Measurements from ENCODE around the gene HSPBAP1. TPM values are rescaled to one million over a fixed set of nuclear protein-coding genes. Genes with fewer than 3 reads are reported as not detected.
"Not testable (repeated sequence)": the region's sequence is repeated elsewhere in the genome, so short reads cannot be mapped to it uniquely, and the experiment has no call there.

HSPBAP1 gene
- total RNA-seq, 1 experiment from 2014 or later, result 13.1 TPM

DNA sequence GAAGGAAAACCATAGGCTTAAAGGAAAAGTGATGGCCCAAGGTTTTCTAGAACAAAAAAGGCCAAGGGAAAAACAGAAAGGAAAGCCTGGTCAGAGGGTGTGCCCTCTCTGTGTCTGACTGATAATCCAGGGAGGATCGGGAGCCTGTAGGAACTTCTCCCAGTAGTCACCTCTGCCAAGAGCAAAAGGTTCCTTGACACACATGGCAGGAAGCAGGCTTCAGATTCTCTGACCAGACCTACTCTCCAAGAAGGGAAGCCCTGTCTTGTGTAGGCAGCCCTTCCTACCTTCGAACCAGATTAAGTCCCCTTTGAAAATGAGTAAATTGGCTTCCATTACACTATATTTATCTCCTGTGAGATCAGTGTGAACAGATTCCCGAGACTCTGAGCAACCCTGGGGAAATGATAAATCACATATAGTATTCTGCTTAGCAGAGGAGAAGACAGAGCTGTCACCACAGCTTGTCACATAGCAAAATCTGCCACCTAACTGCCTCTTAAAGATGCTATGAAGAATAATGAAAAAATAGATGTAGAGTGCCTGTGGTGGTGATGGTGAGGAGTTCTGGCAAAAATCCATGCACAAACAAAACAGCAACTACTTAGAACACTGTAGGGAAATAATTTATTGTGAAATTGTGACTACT, 74.2 kb downstream of the HSPBAP1 start:
- DNase-seq, result no peak
- Mint-ChIP-seq H3K9me3 (ENCODE audit: unreplicated experiment) (no peaks in the 10 kb centered on the region), H3K4me3 (ENCODE audit: unreplicated experiment) (no peak overlapping the region), H3K36me3 (ENCODE audit: insufficient read depth, unreplicated experiment) (peaks cover 15% of the 10 kb centered on the region), H3K27me3 (ENCODE audit: insufficient read depth, unreplicated experiment) (no peaks in the 10 kb centered on the region), H3K27ac (ENCODE audit: unreplicated experiment) (no peak overlapping the region), H3K4me1 (ENCODE audit: low read depth, unreplicated experiment) (peaks cover 8% of the 10 kb centered on the region)
- no TSS peak for BruUV-seq (replicated peaks)
- no peaks in the 10 kb centered on the region for H3K27me3 ChIP-seq (replicated peaks; ENCODE audit: control insufficient read depth, insufficient read depth, low read length)
- peaks cover 12% of the 10 kb centered on the region for H3K4me1 ChIP-seq
- ChIA-PET CTCF (no interaction called here), POLR2A (no interaction called here)
- H3K36me3 ChIP-seq (ENCODE audit: control insufficient read depth, insufficient read depth, low read length), result peaks cover 2% of the 10 kb centered on the region; the same call in 1 of the 2 replicates
- TF ChIP-seq, protein P1, sequence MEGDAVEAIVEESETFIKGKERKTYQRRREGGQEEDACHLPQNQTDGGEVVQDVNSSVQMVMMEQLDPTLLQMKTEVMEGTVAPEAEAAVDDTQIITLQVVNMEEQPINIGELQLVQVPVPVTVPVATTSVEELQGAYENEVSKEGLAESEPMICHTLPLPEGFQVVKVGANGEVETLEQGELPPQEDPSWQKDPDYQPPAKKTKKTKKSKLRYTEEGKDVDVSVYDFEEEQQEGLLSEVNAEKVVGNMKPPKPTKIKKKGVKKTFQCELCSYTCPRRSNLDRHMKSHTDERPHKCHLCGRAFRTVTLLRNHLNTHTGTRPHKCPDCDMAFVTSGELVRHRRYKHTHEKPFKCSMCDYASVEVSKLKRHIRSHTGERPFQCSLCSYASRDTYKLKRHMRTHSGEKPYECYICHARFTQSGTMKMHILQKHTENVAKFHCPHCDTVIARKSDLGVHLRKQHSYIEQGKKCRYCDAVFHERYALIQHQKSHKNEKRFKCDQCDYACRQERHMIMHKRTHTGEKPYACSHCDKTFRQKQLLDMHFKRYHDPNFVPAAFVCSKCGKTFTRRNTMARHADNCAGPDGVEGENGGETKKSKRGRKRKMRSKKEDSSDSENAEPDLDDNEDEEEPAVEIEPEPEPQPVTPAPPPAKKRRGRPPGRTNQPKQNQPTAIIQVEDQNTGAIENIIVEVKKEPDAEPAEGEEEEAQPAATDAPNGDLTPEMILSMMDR (IDR thresholded peaks at IDR 0.05; ENCODE audit: insufficient read depth in 1 of 2, low read depth in 1 of 2, low read length in 1 of 2, severe bottlenecking in 1 of 2, unreplicated experiment in 1 of 2), result no peak
- intact Hi-C loops (cut with micrococcal nuclease; ENCODE audit: unreplicated experiment), result no loop called here
- no peaks in the 10 kb centered on the region for H3K9me3 ChIP-seq
- H3K4me3 ChIP-seq (ENCODE audit: low read depth, low read length), result no peak overlapping the region

DNA sequence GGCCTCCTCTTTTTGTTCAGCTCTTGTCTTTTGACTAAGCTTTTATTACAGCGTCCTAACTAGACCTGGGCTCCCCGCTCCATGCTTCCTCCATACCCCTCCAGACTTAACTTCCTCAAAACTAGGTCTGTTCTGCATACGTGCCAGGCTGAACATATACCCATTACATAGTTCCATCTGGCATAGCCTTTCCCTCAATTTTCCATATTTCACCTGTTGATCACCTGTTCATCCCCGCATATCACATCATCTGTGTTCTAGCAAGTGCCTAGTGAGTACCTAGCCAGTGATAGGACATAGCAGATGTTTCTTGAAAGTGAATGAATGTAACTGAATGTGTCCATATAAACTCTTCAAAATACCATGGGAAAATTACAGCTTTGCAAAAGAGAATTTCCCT, 77.0 kb downstream of the HSPBAP1 start:
- POLR2A ChIA-PET, result no interaction called here
- no TSS peak for BruUV-seq (replicated peaks)
- Mint-ChIP-seq H3K27ac (ENCODE audit: unreplicated experiment) (no peak overlapping the region), H3K4me1 (ENCODE audit: low read depth, unreplicated experiment) (peaks cover 8% of the 10 kb centered on the region), H3K36me3 (ENCODE audit: insufficient read depth, unreplicated experiment) (peaks cover 15% of the 10 kb centered on the region), H3K27me3 (ENCODE audit: insufficient read depth, unreplicated experiment) (no peaks in the 10 kb centered on the region), H3K4me3 (ENCODE audit: unreplicated experiment) (no peak overlapping the region), H3K9me3 (ENCODE audit: unreplicated experiment) (no peaks in the 10 kb centered on the region)
- intact Hi-C loops (cut with micrococcal nuclease; ENCODE audit: unreplicated experiment), result no loop called here
- no peak for DNase-seq
- CTCF ChIA-PET, result no interaction called here
- Histone ChIP-seq H3K4me1 (peaks cover 12% of the 10 kb centered on the region), H3K4me3 (ENCODE audit: low read depth, low read length) (no peak overlapping the region), H3K27me3 (replicated peaks; ENCODE audit: control insufficient read depth, insufficient read depth, low read length) (no peaks in the 10 kb centered on the region), H3K36me3 (ENCODE audit: control insufficient read depth, insufficient read depth, low read length) (peaks cover 2% of the 10 kb centered on the region; the same call in 1 of the 2 replicates), H3K9me3 (no peaks in the 10 kb centered on the region)
- TF ChIP-seq, protein P1 (IDR thresholded peaks at IDR 0.05; ENCODE audit: insufficient read depth in 1 of 2, low read depth in 1 of 2, low read length in 1 of 2, severe bottlenecking in 1 of 2, unreplicated experiment in 1 of 2), result no peak

DNA sequence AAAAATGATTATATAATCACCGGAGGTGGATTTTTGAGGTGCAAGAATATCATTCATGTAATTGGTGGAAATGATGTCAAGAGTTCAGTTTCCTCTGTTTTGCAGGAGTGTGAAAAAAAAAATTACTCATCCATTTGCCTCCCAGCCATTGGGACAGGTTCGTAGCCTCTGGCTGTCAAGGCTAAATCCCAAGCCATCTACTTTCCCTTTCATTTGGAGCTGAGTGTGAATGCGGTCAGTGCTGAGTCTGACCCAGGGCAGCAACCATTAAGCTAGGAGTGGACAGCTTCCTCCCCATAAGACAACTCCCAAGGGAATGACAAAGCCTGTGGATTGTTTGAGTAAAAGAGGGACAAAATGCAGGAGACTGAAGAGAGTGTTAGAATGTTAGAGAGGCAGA, 79.4 kb downstream of the HSPBAP1 start:
- Mint-ChIP-seq H3K27me3 (ENCODE audit: insufficient read depth, unreplicated experiment) (no peaks in the 10 kb centered on the region), H3K27ac (ENCODE audit: unreplicated experiment) (no peak overlapping the region), H3K4me3 (ENCODE audit: unreplicated experiment) (no peak overlapping the region), H3K9me3 (ENCODE audit: unreplicated experiment) (no peaks in the 10 kb centered on the region), H3K36me3 (ENCODE audit: insufficient read depth, unreplicated experiment) (peaks cover 15% of the 10 kb centered on the region), H3K4me1 (ENCODE audit: low read depth, unreplicated experiment) (peaks cover 8% of the 10 kb centered on the region)
- BruUV-seq (replicated peaks), result no TSS peak
- H3K4me3 ChIP-seq (ENCODE audit: low read depth, low read length), result no peak overlapping the region
- no peaks in the 10 kb centered on the region for H3K27me3 ChIP-seq (replicated peaks; ENCODE audit: control insufficient read depth, insufficient read depth, low read length)
- intact Hi-C loops (cut with micrococcal nuclease; ENCODE audit: unreplicated experiment), result no loop called here
- POLR2A ChIA-PET, result no interaction called here
- H3K9me3 ChIP-seq, result no peaks in the 10 kb centered on the region
- H3K4me1 ChIP-seq, result peaks cover 12% of the 10 kb centered on the region
- peaks cover 2% of the 10 kb centered on the region; the same call in 1 of the 2 replicates for H3K36me3 ChIP-seq (ENCODE audit: control insufficient read depth, insufficient read depth, low read length)
- no peak for DNase-seq
- TF ChIP-seq, protein P1 (IDR thresholded peaks at IDR 0.05; ENCODE audit: insufficient read depth in 1 of 2, low read depth in 1 of 2, low read length in 1 of 2, severe bottlenecking in 1 of 2, unreplicated experiment in 1 of 2), result no peak
- CTCF ChIA-PET, result no interaction called here

DNA sequence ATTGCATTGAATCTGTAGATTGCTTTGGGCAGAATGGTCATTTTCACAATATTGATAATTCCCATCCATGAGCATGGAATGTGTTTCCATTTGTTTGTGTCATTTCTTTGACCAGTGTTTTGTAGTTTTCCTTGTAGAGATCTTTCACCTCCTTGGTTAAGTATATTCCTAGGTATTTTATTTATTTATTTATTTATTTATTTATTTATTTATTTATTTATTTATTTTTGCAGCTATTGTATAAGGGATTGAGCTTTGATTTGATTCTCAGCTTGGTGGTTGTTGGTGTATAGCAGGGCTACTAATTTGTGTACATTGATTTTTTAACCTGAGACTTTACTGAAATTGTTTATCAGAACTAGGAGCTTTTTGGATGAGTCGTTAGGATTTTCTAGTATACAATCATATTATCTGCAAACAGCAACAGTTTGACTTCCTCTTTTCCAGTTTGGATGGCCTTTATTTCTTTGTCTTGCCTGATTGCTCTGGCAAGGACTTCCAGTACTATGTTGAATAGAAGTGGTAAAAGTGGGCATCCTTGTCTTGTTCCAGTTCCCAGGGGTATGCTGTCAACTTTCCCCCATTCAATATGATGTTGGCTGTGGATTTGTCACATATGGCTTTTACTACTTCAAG, 82.9 kb downstream of the HSPBAP1 start:
- H3K4me3 Mint-ChIP-seq (ENCODE audit: unreplicated experiment); H3K4me1 ChIP-seq; CTCF ChIA-PET: not testable (repeated sequence)

More for the DNA sequence above, 82.9 kb downstream of the HSPBAP1 start:
- H3K27ac Mint-ChIP-seq (ENCODE audit: unreplicated experiment); H3K4me1 Mint-ChIP-seq (ENCODE audit: low read depth, unreplicated experiment); H3K36me3 ChIP-seq (ENCODE audit: control insufficient read depth, insufficient read depth, low read length); POLR2A ChIA-PET; BruUV-seq (replicated peaks); H3K9me3 ChIP-seq; intact Hi-C loops (cut with micrococcal nuclease; ENCODE audit: unreplicated experiment); H3K9me3 Mint-ChIP-seq (ENCODE audit: unreplicated experiment); H3K4me3 ChIP-seq (ENCODE audit: low read depth, low read length); H3K36me3 Mint-ChIP-seq (ENCODE audit: insufficient read depth, unreplicated experiment); H3K27me3 Mint-ChIP-seq (ENCODE audit: insufficient read depth, unreplicated experiment); H3K27me3 ChIP-seq (replicated peaks; ENCODE audit: control insufficient read depth, insufficient read depth, low read length); DNase-seq: not testable (repeated sequence)
